HG02610 (cell line): ENCODE data around the gene FKBP15.
"Not testable (repeated sequence)": the region's sequence is repeated elsewhere in the genome, so short reads cannot be mapped to it uniquely, and the experiment has no call there.

Experiments
- ATAC-seq: cut with Tn5 transposase; IDR thresholded peaks from one replicate; pipeline ENCODE4 v1.9.1; 2021; ENCODE audit warnings: mild to moderate bottlenecking, moderate library complexity; ENCODE audit not compliant: unreplicated experiment

The FKBP15 gene

GRCh38 chr9:113150670-113151611 lies 70.1 kb downstream of the FKBP15 start, which contains the start of gene SLC31A2:
SLC31A2 (plus strand) TSS chr9:113151007; CDS start chr9:113151075, 68 bp downstream.
- peak; percentile 94 for ATAC-seq

GRCh38 chr9:113149561-113149960 lies 71.5 kb downstream of the FKBP15 start:
- not testable (repeated sequence) for ATAC-seq

- no peak for ATAC-seq
Observed at GRCh38 chr9:113148781-113149510, 72.1 kb downstream of the FKBP15 start.

DNA sequence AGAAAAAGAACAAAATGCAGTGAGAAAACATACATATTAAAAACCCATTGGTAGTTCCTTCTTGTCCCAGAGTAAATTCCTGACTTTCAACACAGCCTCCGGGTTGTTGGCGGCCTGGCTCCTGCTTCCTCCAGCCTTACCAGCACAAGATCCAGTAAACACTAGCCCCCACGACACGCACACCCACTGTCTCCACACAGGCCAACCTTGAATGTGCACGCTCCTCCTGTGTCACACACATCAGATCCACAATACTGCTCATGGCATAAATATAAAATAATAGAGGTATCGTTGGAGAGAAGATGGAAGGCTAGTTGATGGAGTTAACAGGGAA lies 72.7 kb downstream of the FKBP15 start:
- ATAC-seq: no peak

DNA sequence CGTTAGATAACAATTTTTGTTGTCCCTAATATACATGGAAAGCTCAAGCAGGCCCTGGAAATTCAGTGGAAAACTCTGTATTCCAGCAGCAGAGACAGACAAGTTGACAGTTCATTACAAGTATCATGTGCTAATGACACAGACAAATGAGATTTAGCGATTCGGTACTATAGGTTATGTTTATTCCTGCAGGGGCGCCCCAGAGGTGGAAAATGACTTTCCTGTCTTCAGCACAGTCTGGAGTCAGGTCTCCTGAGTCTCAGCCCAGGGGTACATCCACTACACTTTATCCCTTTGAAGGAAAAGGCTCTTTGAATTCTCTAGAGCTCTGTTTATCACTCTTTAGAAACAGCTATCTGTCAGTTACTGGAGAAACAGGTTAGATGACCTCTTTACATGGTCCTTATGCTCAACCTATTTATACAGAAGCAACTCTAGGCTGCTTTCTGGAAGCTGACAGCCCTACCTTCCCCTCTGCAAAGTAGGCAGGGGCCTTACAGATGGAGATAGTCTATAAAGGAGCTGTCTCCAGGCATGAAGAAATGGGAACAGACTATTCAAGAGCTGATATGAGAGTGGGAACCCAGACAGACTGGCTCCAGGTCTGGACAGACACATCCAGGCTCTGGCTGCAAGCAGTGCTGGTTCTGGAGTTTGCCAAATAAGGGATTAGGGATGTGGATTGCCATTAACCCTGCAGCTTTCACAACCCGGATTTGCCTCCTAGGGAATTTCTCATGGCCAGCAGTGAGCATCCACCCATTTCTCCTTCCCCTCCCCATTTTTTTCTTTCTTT lies 77.4 kb downstream of the FKBP15 start:
- no peak for ATAC-seq

GRCh38 chr9:113140896-113141295 lies 80.2 kb downstream of the FKBP15 start:
- ATAC-seq: not testable (repeated sequence)

GRCh38 chr9:113139953-113140352 lies 81.1 kb downstream of the FKBP15 start:
- ATAC-seq: no peak

- ATAC-seq: no peak
Observed at GRCh38 chr9:113139225-113139829, 81.8 kb downstream of the FKBP15 start.

GRCh38 chr9:113138760-113139159 lies 82.3 kb downstream of the FKBP15 start:
- no peak for ATAC-seq

GRCh38 chr9:113137196-113138168 lies 83.6 kb downstream of the FKBP15 start:
- no peak for ATAC-seq

- no peak for ATAC-seq
Observed at GRCh38 chr9:113131689-113132151, 89.4 kb downstream of the FKBP15 start.

DNA sequence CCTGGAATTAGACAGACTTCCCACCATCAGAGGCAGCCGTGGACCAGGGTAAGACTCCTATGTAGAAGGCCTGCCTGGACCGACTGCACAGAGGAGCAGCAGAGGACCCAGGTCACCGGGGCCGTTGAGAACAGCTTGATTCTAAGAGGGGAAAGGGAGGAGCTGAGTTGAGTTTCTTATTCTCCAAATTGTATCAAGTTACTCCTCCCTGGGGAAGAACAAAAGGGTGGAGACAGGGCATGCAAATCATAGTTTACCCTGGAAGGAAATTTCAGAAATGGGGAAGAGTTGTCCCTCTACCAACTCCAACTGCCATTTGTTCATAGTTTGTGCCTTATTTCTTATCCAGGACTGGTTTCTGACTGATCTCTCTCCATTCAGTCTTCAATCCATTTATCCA lies 91.2 kb downstream of the FKBP15 start:
- no peak for ATAC-seq

GRCh38 chr9:113129466-113129865 lies 91.6 kb downstream of the FKBP15 start:
- ATAC-seq: no peak

DNA sequence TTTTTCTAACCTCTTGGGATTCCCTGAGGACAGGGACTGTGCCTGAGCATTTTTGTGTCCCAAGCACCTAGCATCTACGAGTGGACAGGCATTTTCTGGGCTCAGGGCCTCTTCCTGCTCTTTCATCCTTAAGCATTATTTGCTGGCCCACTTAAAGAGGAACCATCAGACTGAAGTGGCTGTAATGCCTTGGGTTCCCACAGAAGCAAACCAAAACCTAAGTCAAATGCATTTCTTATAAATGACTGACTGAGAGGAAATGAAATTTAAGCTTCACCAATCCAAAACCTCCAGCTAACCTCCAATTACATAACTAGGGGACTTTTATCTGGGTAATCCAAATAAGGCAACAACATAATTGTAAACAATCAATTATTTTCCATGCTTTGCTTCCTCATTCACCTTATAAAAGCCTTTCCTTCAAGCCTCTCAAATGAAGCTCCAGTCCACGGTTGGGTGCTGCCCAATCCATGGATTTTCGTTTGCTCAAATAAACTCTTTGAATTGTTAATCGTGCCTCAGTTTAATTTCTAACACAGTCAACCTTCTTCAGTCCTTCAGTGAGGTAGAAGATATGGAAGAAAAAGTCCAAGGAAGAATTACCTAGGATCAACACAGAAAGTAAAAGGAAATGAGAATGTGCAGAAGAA lies 95.6 kb downstream of the FKBP15 start:
- no peak for ATAC-seq

DNA sequence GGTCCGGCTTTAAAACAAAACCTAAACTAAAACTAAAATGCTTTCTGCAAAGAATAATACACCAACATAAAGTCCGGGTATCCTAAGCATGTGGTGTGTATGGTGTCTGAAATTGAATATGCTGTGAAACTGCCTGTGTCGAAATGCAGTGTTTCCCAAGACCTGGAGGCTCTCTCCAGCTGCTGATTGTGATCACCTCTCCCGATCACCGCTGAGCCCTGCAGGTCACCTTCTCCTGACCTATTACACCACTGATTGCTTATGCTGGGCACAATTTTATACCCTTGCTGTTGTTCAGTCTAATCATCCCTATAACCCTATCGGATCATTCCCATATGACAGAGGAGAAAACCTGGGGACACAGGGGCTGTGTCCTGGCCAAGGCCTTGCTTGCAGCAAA lies 102.2 kb downstream of the FKBP15 start:
- not testable (repeated sequence) for ATAC-seq
